Measurements from ENCODE around the gene GIGYF1. TPM values are rescaled to one million over a fixed set of nuclear protein-coding genes. Genes with fewer than 3 reads are reported as not detected.

GIGYF1 gene
- total RNA-seq, 2 donors from 2014 or later: 20.9 to 33.4 TPM

GRCh38 chr7:100632951-100633717, 60.9 kb downstream of the GIGYF1 start:
- no peaks in the 10 kb centered on the region for H3K9me3 ChIP-seq
- peaks cover 3% of the 10 kb centered on the region for H3K27me3 ChIP-seq
- peak overlapping the region; percentile 34 to 64 for H3K9ac ChIP-seq (ENCODE audit: low read depth in 2 of 2, low read length in 2 of 2)
- TF ChIP-seq CTCF (IDR thresholded peaks at IDR 0.05): peak; percentile 46
- H3K4me1 ChIP-seq: no peaks in the 10 kb centered on the region
- peak overlapping the region; percentile 57 for H3K4me3 ChIP-seq
- DNase-seq: peak; percentile 67
- intact Hi-C loops (cut with DNase I): no loop called here
- no peaks in the 10 kb centered on the region for H3K36me3 ChIP-seq
- H3K27ac ChIP-seq: no peak overlapping the region

GRCh38 chr7:100630066-100630465, 64.0 kb downstream of the GIGYF1 start:
- Histone ChIP-seq H3K4me1 (no peaks in the 10 kb centered on the region), H3K27ac (no peak overlapping the region), H3K4me3 (no peak overlapping the region), H3K36me3 (no peaks in the 10 kb centered on the region), H3K27me3 (peaks cover 3% of the 10 kb centered on the region), H3K9ac (ENCODE audit: low read depth in 2 of 2, low read length in 2 of 2) (no peak overlapping the region), H3K9me3 (no peaks in the 10 kb centered on the region)
- intact Hi-C loops (cut with DNase I): no loop called here
- TF ChIP-seq CTCF (IDR thresholded peaks at IDR 0.05): no peak
- DNase-seq: no peak

Other genes starting within 250 kb of the GIGYF1 start
- under 1 TPM; 0.54 to 0.74 TPM for gene SPACDR, start 230.0 kb downstream of the GIGYF1 start, total RNA-seq
- gene TSC22D4, start 215.0 kb downstream of the GIGYF1 start, total RNA-seq: 10 to 100 TPM; 56.1 to 56.3 TPM
- under 1 TPM; 0.44 to 0.69 TPM for gene NYAP1, start 210.3 kb downstream of the GIGYF1 start, total RNA-seq
- gene AGFG2, start 155.0 kb downstream of the GIGYF1 start, total RNA-seq: 10 to 100 TPM; 81.3 to 97.4 TPM
- 1 to 10 TPM in 1 of 2 donors, under 1 TPM in 1; 0.69 to 5.5 TPM for gene SAP25, start 120.3 kb downstream of the GIGYF1 start, total RNA-seq
- gene LRCH4, start 108.1 kb downstream of the GIGYF1 start, total RNA-seq: 10 to 100 TPM; 59.0 to 65.4 TPM
- gene FBXO24, start 107.9 kb downstream of the GIGYF1 start, total RNA-seq: 1 to 10 TPM in 1 of 2 donors, under 1 TPM in 1; 0.21 to 1.8 TPM
- 10 to 100 TPM; 14.7 to 23.1 TPM for gene PCOLCE, start 91.9 kb downstream of the GIGYF1 start, total RNA-seq
- 10 to 100 TPM; 15.1 to 16.9 TPM for gene MOSPD3, start 81.7 kb downstream of the GIGYF1 start, total RNA-seq
- gene TFR2, start 52.7 kb downstream of the GIGYF1 start, total RNA-seq: 1 to 10 TPM; 1.8 to 2.3 TPM
- gene ACTL6B, start 37.8 kb downstream of the GIGYF1 start, total RNA-seq: under 1 TPM in 1 of 2 donors, not detected in 1; 0.29 TPM
- gene GNB2, start 20.5 kb downstream of the GIGYF1 start, total RNA-seq: 100 to 1,000 TPM; 292 to 312 TPM
- 10 to 100 TPM; 28.8 to 43.4 TPM for gene POP7, start 11.9 kb upstream of the GIGYF1 start, total RNA-seq
- not detected for gene EPO, start 26.2 kb upstream of the GIGYF1 start, total RNA-seq
- gene ZAN, start 39.3 kb upstream of the GIGYF1 start, total RNA-seq: not detected
- 10 to 100 TPM; 43.1 to 75.9 TPM for gene EPHB4, start 133.3 kb upstream of the GIGYF1 start, total RNA-seq
- gene SLC12A9, start 158.5 kb upstream of the GIGYF1 start, total RNA-seq: 10 to 100 TPM; 24.1 to 35.9 TPM
- 10 to 100 TPM; 34.8 to 40.2 TPM for gene TRIP6, start 173.1 kb upstream of the GIGYF1 start, total RNA-seq
- gene SRRT, start 180.9 kb upstream of the GIGYF1 start, total RNA-seq: 100 to 1,000 TPM; 114 to 204 TPM
- gene UFSP1, start 195.5 kb upstream of the GIGYF1 start, total RNA-seq: 1 to 10 TPM; 2.1 to 4.4 TPM
- 10 to 100 TPM in 1 of 2 donors, 1 to 10 TPM in 1; 5.3 to 11.7 TPM for gene ACHE, start 201.6 kb upstream of the GIGYF1 start, total RNA-seq

Data from colonic mucosa (tissue), 4 donors.